Loucy (cell line): ENCODE data around the gene LYPD1.

Source experiments
- H2AFZ ChIP-seq: fragments of 200-600 bp; sonication (generic); 2 replicates; pipeline ENCODE4 v1.6.0; 2016; ENCODE audit warnings: antibody characterized with exemption, mild to moderate bottlenecking, low read length, moderate library complexity
- H3F3A ChIP-seq: fragments of 200-600 bp; 2 replicates; pipeline ENCODE4 v1.6.0; 2016; ENCODE audit warnings: antibody characterized with exemption, low read depth, mild to moderate bottlenecking
- H3K27me3 ChIP-seq: fragments of 200-600 bp; sonication (generic); 2 replicates; pipeline ENCODE4 v1.6.1; 2014; ENCODE audit warnings: low read length, mild to moderate bottlenecking; ENCODE audit not compliant: insufficient read depth, poor library complexity, severe bottlenecking
- H3K36me3 ChIP-seq: fragments of 200-600 bp; sonication (generic); 2 replicates; pipeline ENCODE4 v1.6.1; 2016; ENCODE audit warnings: low read length; ENCODE audit not compliant: insufficient read depth
- H3K4me1 ChIP-seq: fragments of 200-600 bp; sonication (generic); 2 replicates; pipeline ENCODE4 v1.5.1; 2014; ENCODE audit warnings: low read length, mild to moderate bottlenecking; ENCODE audit not compliant: insufficient read depth, poor library complexity, severe bottlenecking
- H3K4me2 ChIP-seq: fragments of 200-600 bp; sonication (generic); 2 replicates; pipeline ENCODE4 v1.6.0; 2014; ENCODE audit warnings: antibody characterized with exemption, low read length, low read depth, mild to moderate bottlenecking; ENCODE audit not compliant: poor library complexity, severe bottlenecking
- H3K4me3 ChIP-seq: fragments of 200-600 bp; sonication (generic); 2 replicates; pipeline ENCODE4 v1.5.1; 2014; ENCODE audit warnings: low read length, mild to moderate bottlenecking, mixed read lengths; ENCODE audit not compliant: poor library complexity, severe bottlenecking
- H3K79me2 ChIP-seq: fragments of 200-600 bp; sonication (generic); 2 replicates; pipeline ENCODE4 v1.6.1; 2014; ENCODE audit warnings: low read length; ENCODE audit not compliant: insufficient read depth
- H3K9ac ChIP-seq: fragments of 200-600 bp; sonication (generic); 2 replicates; pipeline ENCODE4 v1.6.0; 2014; ENCODE audit warnings: mild to moderate bottlenecking, low read depth, low read length, moderate library complexity; ENCODE audit not compliant: poor library complexity, severe bottlenecking
- H3K9me2 ChIP-seq: fragments of 200-600 bp; sonication (generic); replicated peaks from 2 replicates; pipeline ENCODE4 v1.6.1; 2016; ENCODE audit warnings: low read depth, low read length, mixed read lengths
- H3K9me3 ChIP-seq: fragments of 200-600 bp; sonication (generic); 2 replicates; pipeline ENCODE4 v1.6.1; 2014; ENCODE audit warnings: mild to moderate bottlenecking, antibody characterized with exemption, low read length, low read depth; ENCODE audit not compliant: insufficient read depth
- H4K20me1 ChIP-seq: fragments of 200-600 bp; sonication (generic); 2 replicates; pipeline ENCODE4 v1.6.0; 2014; ENCODE audit warnings: antibody characterized with exemption, low read length, mild to moderate bottlenecking; ENCODE audit not compliant: insufficient read depth, poor library complexity, severe bottlenecking
- CTCF ChIP-seq: fragments of 200-600 bp; sonication (generic); conservative IDR thresholded peaks from 2 replicates; pipeline ENCODE4 v1.5.1; 2014; ENCODE audit warnings: mild to moderate bottlenecking, antibody characterized with exemption, low read length
- EZH2phosphoT487 ChIP-seq: fragments of 200-600 bp; IDR thresholded peaks from 2 replicates; pipeline ENCODE4 v1.6.1; 2018; ENCODE audit warnings: antibody characterized with exemption, mild to moderate bottlenecking, moderate library complexity, borderline replicate concordance

The LYPD1 gene

GRCh38 chr2:132604561-132604960, 65.4 kb downstream of the LYPD1 start:
- Histone ChIP-seq H3K9me2 (no peaks in the 10 kb centered on the region), H3K4me2 (no peak overlapping the region), H3F3A (no peaks in the 10 kb centered on the region), H3K79me2 (no peaks in the 10 kb centered on the region), H3K9ac (no peak overlapping the region), H3K4me1 (no peaks in the 10 kb centered on the region), H2AFZ (no peak overlapping the region), H4K20me1 (no peaks in the 10 kb centered on the region), H3K36me3 (no peaks in the 10 kb centered on the region), H3K9me3 (no peaks in the 10 kb centered on the region), H3K27me3 (no peaks in the 10 kb centered on the region), H3K4me3 (no peak overlapping the region)
- no peak for TF ChIP-seq CTCF
- no peak for TF ChIP-seq EZH2phosphoT487

GRCh38 chr2:132599556-132599955, 70.4 kb downstream of the LYPD1 start:
- H3K9me3 ChIP-seq, result 0 out of 2 replicates have a peak, but pooled peaks cover 5% of the 10 kb centered on the region
- no peaks in the 10 kb centered on the region for H3K79me2 ChIP-seq
- no peaks in the 10 kb centered on the region for H3K27me3 ChIP-seq
- TF ChIP-seq EZH2phosphoT487 (no peak), CTCF (no peak)
- no peak overlapping the region for H2AFZ ChIP-seq
- no peak overlapping the region for H3K9ac ChIP-seq
- H3K9me2 ChIP-seq, result no peaks in the 10 kb centered on the region
- no peaks in the 10 kb centered on the region for H3K36me3 ChIP-seq
- H3F3A ChIP-seq, result no peaks in the 10 kb centered on the region
- no peaks in the 10 kb centered on the region for H4K20me1 ChIP-seq
- no peak overlapping the region for H3K4me2 ChIP-seq
- H3K4me1 ChIP-seq, result no peaks in the 10 kb centered on the region
- no peak overlapping the region for H3K4me3 ChIP-seq

DNA sequence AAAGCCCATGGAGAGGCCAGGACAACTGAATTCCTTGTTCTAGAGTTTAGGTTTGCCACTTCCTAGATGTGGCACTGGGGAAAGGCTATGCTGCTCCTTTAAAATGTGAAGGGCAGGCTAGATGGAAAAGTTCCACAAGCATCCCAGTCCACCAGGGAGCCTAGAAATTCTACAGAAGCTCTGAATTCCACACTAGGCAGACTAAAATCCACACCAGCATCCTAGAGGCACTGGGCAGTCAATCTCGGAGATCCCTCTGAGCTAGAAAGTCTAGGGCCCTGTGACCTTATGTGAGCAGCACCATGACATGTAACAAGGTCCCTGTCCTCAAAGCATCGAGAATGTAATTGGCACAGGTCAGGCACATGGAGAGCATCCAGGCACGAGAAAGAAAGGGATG, 71.5 kb downstream of the LYPD1 start:
- Histone ChIP-seq H3K4me3 (no peak overlapping the region), H3K36me3 (no peaks in the 10 kb centered on the region), H3K9me2 (no peaks in the 10 kb centered on the region), H3F3A (no peaks in the 10 kb centered on the region), H3K9me3 (0 out of 2 replicates have a peak, but pooled peaks cover 5% of the 10 kb centered on the region), H2AFZ (no peak overlapping the region), H4K20me1 (no peaks in the 10 kb centered on the region), H3K9ac (no peak overlapping the region), H3K79me2 (no peaks in the 10 kb centered on the region), H3K4me2 (no peak overlapping the region), H3K4me1 (no peaks in the 10 kb centered on the region), H3K27me3 (no peaks in the 10 kb centered on the region)
- TF ChIP-seq EZH2phosphoT487, result no peak

- Histone ChIP-seq H3K79me2 (no peaks in the 10 kb centered on the region), H4K20me1 (no peaks in the 10 kb centered on the region), H3K4me1 (no peaks in the 10 kb centered on the region), H3K27me3 (no peaks in the 10 kb centered on the region), H3K9ac (no peak overlapping the region), H3F3A (no peaks in the 10 kb centered on the region), H3K36me3 (no peaks in the 10 kb centered on the region), H3K9me3 (0 out of 2 replicates have a peak, but pooled peaks cover 5% of the 10 kb centered on the region), H3K9me2 (no peaks in the 10 kb centered on the region), H2AFZ (no peak overlapping the region), H3K4me3 (no peak overlapping the region), H3K4me2 (no peak overlapping the region)
- TF ChIP-seq CTCF (no peak), EZH2phosphoT487 (no peak)
Observed at GRCh38 chr2:132597831-132598230, 72.2 kb downstream of the LYPD1 start.
